ENCODE results near the gene PAXIP1. TPM values are rescaled to one million over a fixed set of nuclear protein-coding genes. Genes with fewer than 3 reads are reported as not detected.

The PAXIP1 gene, protein sequence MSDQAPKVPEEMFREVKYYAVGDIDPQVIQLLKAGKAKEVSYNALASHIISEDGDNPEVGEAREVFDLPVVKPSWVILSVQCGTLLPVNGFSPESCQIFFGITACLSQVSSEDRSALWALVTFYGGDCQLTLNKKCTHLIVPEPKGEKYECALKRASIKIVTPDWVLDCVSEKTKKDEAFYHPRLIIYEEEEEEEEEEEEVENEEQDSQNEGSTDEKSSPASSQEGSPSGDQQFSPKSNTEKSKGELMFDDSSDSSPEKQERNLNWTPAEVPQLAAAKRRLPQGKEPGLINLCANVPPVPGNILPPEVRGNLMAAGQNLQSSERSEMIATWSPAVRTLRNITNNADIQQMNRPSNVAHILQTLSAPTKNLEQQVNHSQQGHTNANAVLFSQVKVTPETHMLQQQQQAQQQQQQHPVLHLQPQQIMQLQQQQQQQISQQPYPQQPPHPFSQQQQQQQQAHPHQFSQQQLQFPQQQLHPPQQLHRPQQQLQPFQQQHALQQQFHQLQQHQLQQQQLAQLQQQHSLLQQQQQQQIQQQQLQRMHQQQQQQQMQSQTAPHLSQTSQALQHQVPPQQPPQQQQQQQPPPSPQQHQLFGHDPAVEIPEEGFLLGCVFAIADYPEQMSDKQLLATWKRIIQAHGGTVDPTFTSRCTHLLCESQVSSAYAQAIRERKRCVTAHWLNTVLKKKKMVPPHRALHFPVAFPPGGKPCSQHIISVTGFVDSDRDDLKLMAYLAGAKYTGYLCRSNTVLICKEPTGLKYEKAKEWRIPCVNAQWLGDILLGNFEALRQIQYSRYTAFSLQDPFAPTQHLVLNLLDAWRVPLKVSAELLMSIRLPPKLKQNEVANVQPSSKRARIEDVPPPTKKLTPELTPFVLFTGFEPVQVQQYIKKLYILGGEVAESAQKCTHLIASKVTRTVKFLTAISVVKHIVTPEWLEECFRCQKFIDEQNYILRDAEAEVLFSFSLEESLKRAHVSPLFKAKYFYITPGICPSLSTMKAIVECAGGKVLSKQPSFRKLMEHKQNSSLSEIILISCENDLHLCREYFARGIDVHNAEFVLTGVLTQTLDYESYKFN
- 5.5 and 7.8 TPM in 2 replicates for total RNA-seq

GRCh38 chr7:155003092-155003375 is at the start of gene PAXIP1:
TSS of gene PAXIP1 (minus strand) at chr7:155003124. CDS start at chr7:155002929, 195 bp downstream.

Other genes with a start within 250 kb of the PAXIP1 start
- not detected in 2 replicates for gene HTR5A, start 67.2 kb upstream of the PAXIP1 start, total RNA-seq

Data from smooth muscle cell of bladder (primary cell).